ENCODE measurements around the gene FXYD5.

- TF ChIP-seq CTCF (IDR thresholded peaks at IDR 0.05), result no peak
- no peak for TF ChIP-seq POLR2A (IDR thresholded peaks at IDR 0.05)
Measured at GRCh38 chr19:35212241-35212640, 57.7 kb downstream of the FXYD5 start.

Measured in right lobe of liver (tissue), 4 donors.